Suprapubic skin (tissue), 4 donors: ENCODE measurements around the gene LEF1.

Experiments used
- POLR2A ChIP-seq, 2 donors: fragments of 450-650 bp; IDR thresholded peaks; one replicate each; pipeline ENCODE4 v1.6.1; 2017; ENCODE audit warnings: antibody characterized with exemption in 2 of 2, mild to moderate bottlenecking in 2 of 2, moderate library complexity in 2 of 2
- POLR2AphosphoS5 ChIP-seq, 3 donors: sonication (generic); formaldehyde crosslinking; IDR thresholded peaks; one replicate each; pipeline ENCODE4 v1.6.1; 2017; ENCODE audit warnings: antibody characterized with exemption in 3 of 3
- TF ChIP-seq, protein P1 (sequence below), 2 donors: fragments of 200-600 bp in 1 of 2; fragments of 450-650 bp in 1 of 2; sonication (generic) in 1 of 2; IDR thresholded peaks; one replicate each; pipeline ENCODE4 v1.5.1; 2016 to 2019; ENCODE audit warnings: antibody characterized with exemption in 2 of 2, mild to moderate bottlenecking in 1 of 2, moderate library complexity in 1 of 2

DNA sequence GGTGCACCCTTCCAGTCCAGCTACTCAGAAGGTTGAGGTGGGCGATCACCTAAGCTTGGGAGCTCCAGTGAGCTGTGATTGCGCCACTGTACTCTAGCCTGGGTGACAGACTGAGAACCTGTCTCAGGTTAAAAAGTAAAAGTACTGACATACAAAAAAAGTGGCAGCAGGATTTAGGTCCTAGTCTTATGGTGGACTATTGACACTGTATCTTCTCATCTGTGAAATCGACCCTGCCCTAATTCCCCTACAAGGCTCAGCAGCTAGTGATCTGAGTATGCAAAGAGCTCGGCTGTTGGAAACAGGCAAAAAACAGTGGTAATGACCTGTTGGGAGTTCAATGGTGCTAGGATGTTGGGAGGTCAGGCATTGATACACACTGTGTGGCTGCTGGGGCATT lies 57.0 kb downstream of the LEF1 start:
- TF ChIP-seq, protein P1, sequence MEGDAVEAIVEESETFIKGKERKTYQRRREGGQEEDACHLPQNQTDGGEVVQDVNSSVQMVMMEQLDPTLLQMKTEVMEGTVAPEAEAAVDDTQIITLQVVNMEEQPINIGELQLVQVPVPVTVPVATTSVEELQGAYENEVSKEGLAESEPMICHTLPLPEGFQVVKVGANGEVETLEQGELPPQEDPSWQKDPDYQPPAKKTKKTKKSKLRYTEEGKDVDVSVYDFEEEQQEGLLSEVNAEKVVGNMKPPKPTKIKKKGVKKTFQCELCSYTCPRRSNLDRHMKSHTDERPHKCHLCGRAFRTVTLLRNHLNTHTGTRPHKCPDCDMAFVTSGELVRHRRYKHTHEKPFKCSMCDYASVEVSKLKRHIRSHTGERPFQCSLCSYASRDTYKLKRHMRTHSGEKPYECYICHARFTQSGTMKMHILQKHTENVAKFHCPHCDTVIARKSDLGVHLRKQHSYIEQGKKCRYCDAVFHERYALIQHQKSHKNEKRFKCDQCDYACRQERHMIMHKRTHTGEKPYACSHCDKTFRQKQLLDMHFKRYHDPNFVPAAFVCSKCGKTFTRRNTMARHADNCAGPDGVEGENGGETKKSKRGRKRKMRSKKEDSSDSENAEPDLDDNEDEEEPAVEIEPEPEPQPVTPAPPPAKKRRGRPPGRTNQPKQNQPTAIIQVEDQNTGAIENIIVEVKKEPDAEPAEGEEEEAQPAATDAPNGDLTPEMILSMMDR (IDR thresholded peaks at IDR 0.05), result no peak
- TF ChIP-seq POLR2A (IDR thresholded peaks at IDR 0.05) (no peak), POLR2AphosphoS5 (IDR thresholded peaks at IDR 0.05) (no peak)
